ENCODE data around the gene STK32B.
"Not testable (repeated sequence)": the region's sequence is repeated elsewhere in the genome, so short reads cannot be mapped to it uniquely, and the experiment has no call there.

Gene STK32B

GRCh38 chr4:5051278-5052203 lies at the start of gene STK32B:
STK32B (plus strand) TSS chr4:5051480.
- no peak for DNase-seq

GRCh38 chr4:5001641-5002040 lies 49.6 kb upstream of the STK32B start:
- DNase-seq = not testable (repeated sequence)

- no peak for DNase-seq
Observed at GRCh38 chr4:5003372-5003857, 47.9 kb upstream of the STK32B start.

- no peak for DNase-seq
Observed at GRCh38 chr4:5003918-5004317, 47.4 kb upstream of the STK32B start.

- DNase-seq = no peak
Observed at GRCh38 chr4:5004496-5004895, 46.8 kb upstream of the STK32B start.

- not testable (repeated sequence) for DNase-seq
Observed at GRCh38 chr4:5006932-5007331, 44.3 kb upstream of the STK32B start.

GRCh38 chr4:5009796-5010195 lies 41.5 kb upstream of the STK32B start:
- DNase-seq = no peak

GRCh38 chr4:5010984-5011383 lies 40.3 kb upstream of the STK32B start:
- no peak for DNase-seq

GRCh38 chr4:5012244-5012898 lies 38.9 kb upstream of the STK32B start:
- DNase-seq = no peak

- DNase-seq = no peak
Observed at GRCh38 chr4:5012958-5013357, 38.3 kb upstream of the STK32B start.

- no peak for DNase-seq
Observed at GRCh38 chr4:5014007-5014682, 37.1 kb upstream of the STK32B start.

GRCh38 chr4:5018096-5018495 lies 33.2 kb upstream of the STK32B start:
- DNase-seq = no peak

- DNase-seq = no peak
Observed at GRCh38 chr4:5018603-5019002, 32.7 kb upstream of the STK32B start.

- DNase-seq = no peak
Observed at GRCh38 chr4:5019274-5019673, 32.0 kb upstream of the STK32B start, which contains the start of gene CYTL1. CYTL1 (minus strand) TSS chr4:5019458; CDS start chr4:5019445, 13 bp downstream.

GRCh38 chr4:5019796-5020195 lies 31.5 kb upstream of the STK32B start:
- no peak for DNase-seq

- DNase-seq = no peak
Observed at GRCh38 chr4:5020341-5020740, 30.9 kb upstream of the STK32B start.

- no peak for DNase-seq
Observed at GRCh38 chr4:5021546-5021945, 29.7 kb upstream of the STK32B start.

- no peak for DNase-seq
Observed at GRCh38 chr4:5024673-5025072, 26.6 kb upstream of the STK32B start.

GRCh38 chr4:5026371-5026770 lies 24.9 kb upstream of the STK32B start:
- DNase-seq = no peak

GRCh38 chr4:5027346-5027745 lies 23.9 kb upstream of the STK32B start:
- DNase-seq = no peak

GRCh38 chr4:5028480-5028879 lies 22.8 kb upstream of the STK32B start:
- no peak for DNase-seq

- DNase-seq = no peak
Observed at GRCh38 chr4:5029447-5029846, 21.8 kb upstream of the STK32B start.

GRCh38 chr4:5030221-5030620 lies 21.1 kb upstream of the STK32B start:
- no peak for DNase-seq
